DMS53 treated with DMSO at 0.1 percent for 48 hours (cell line): ENCODE data around the gene BEND2.

Experiments used
- DNase-seq: peaks from one replicate; lab custom pipeline; 2025; ENCODE audit not compliant: unreplicated experiment; lab: John Stamatoyannopoulos, UW

BEND2 gene

DNA sequence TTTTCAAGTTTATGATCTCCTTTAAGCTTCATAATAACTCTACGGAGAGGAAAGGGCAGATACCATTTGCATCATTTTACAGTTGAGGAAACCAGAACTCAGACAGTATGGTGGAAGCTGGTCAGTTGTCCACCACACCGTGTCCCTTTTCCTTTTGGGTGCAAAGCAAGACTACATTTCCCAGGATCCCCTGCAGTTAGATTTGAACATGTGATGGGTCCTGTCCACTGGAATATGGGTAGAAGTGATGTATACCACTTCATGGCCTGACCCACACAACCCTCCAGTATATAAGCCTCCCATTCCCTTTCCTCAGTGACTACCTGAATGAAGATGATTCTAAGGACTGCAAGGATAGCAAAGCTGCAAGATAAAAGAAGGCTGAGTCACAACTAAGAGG is 74.7 kb downstream of the BEND2 start:
- no peak for DNase-seq

GRCh38 chrX:18136816-18137215 is 83.9 kb downstream of the BEND2 start:
- DNase-seq, result no peak

GRCh38 chrX:18133605-18134004 is 87.1 kb downstream of the BEND2 start:
- no peak for DNase-seq

- DNase-seq, result no peak
These were observed 91.0 kb downstream of the BEND2 start for GRCh38 chrX:18129690-18130089.

DNA sequence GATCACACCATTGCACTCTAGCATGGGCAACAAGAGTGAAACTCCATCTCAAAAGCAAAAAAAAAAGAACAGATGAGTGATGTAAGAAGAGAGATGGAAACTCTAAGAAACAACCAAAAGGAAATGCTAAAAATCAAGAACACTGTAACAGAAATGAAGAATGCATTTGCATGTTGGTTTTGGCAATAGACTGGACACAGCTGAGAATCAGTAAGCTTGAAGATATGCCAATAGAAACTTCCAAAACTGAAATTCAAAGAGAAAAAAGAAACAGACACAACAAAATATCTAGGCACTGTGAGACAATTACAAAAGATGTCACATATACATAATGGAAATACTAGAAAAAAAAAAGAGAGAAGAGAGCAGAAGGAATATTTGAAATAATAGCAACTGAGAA is 93.7 kb downstream of the BEND2 start:
- no peak for DNase-seq

DNA sequence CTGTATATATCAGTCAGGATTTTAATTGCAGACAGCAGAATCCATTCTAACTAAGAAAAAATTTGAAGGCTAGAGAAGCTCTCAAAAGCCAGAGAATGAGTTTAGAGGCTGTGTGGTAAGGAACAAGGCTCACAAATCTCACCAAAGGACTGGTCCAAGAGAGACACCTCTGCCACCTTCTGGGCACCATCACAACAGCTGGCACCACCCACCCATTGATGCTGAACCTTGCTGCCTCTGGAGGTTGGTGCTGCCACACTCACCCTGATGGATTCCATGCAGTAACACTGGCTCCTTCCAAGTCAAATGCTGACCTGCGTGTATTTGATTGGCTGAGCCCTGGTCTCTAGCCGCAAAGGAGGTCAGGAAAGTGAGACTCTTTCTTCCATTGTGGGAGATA is 100.8 kb downstream of the BEND2 start:
- DNase-seq, result no peak
